KMS-11 (cell line): Measurements from ENCODE around the gene RNF181.
"Not testable (repeated sequence)": the region's sequence is repeated elsewhere in the genome, so short reads cannot be mapped to it uniquely, and the experiment has no call there.

Source experiments
- H2AFZ ChIP-seq: fragments of 200-600 bp; sonication (generic); 2 replicates; pipeline ENCODE4 v1.6.1; 2016; ENCODE audit warnings: antibody characterized with exemption, mixed run types, low read depth
- H3K27ac ChIP-seq: fragments of 200-600 bp; sonication (generic); 2 replicates; pipeline ENCODE4 v1.6.1; 2016; ENCODE audit warnings: mild to moderate bottlenecking, mixed run types
- H3K27me3 ChIP-seq: fragments of 200-600 bp; sonication (generic); 2 replicates; pipeline ENCODE4 v1.6.1; 2017; ENCODE audit warnings: mild to moderate bottlenecking, low read depth, mixed run types, moderate library complexity; ENCODE audit not compliant: insufficient read depth
- H3K36me3 ChIP-seq: fragments of 200-600 bp; sonication (generic); 2 replicates; pipeline ENCODE4 v1.6.1; 2017; ENCODE audit warnings: mild to moderate bottlenecking, mixed run types; ENCODE audit not compliant: insufficient read depth
- H3K4me1 ChIP-seq: fragments of 200-600 bp; sonication (generic); 2 replicates; pipeline ENCODE4 v1.6.1; 2016; ENCODE audit warnings: mild to moderate bottlenecking, low read depth, mixed run types; ENCODE audit not compliant: poor library complexity, severe bottlenecking
- H3K4me2 ChIP-seq: fragments of 200-600 bp; sonication (generic); 2 replicates; pipeline ENCODE4 v1.7.0; 2016; ENCODE audit warnings: mild to moderate bottlenecking, mixed run types
- H3K4me3 ChIP-seq: fragments of 200-600 bp; sonication (generic); IDR thresholded peaks from 2 replicates; pipeline ENCODE4 v1.6.1; 2017; ENCODE audit warnings: low read depth, low read length, mixed read lengths; ENCODE audit not compliant: insufficient read depth
- H3K79me2 ChIP-seq: fragments of 200-600 bp; sonication (generic); 2 replicates; pipeline ENCODE4 v1.6.1; 2016; ENCODE audit warnings: low read depth, mixed run types; ENCODE audit not compliant: insufficient read depth
- H3K9ac ChIP-seq: fragments of 200-600 bp; sonication (generic); 2 replicates; pipeline ENCODE4 v1.6.1; 2016; ENCODE audit warnings: mild to moderate bottlenecking, mixed run types
- H4K20me1 ChIP-seq: fragments of 200-600 bp; sonication (generic); 2 replicates; pipeline ENCODE4 v1.6.1; 2016; ENCODE audit warnings: mild to moderate bottlenecking, mixed run types; ENCODE audit not compliant: insufficient read depth
- TF ChIP-seq, protein P1 (sequence below): fragments of 200-600 bp; sonication (generic); conservative IDR thresholded peaks from 2 replicates; pipeline ENCODE4 v1.6.1; 2017; ENCODE audit warnings: low read depth, mild to moderate bottlenecking, antibody characterized with exemption, low read length, moderate library complexity, mixed read lengths

Gene RNF181

GRCh38 chr2:85557130-85557529, 38.4 kb upstream of the RNF181 start:
- Histone ChIP-seq H3K4me1 (peaks cover 11% of the 10 kb centered on the region), H3K9ac (no peak overlapping the region), H3K27ac (no peak overlapping the region), H3K4me3 (no peak overlapping the region), H3K4me2 (no peak overlapping the region), H4K20me1 (no peaks in the 10 kb centered on the region), H3K36me3 (no peaks in the 10 kb centered on the region; the same call in 1 of the 2 replicates), H2AFZ (no peak overlapping the region), H3K79me2 (peaks cover 14% of the 10 kb centered on the region), H3K27me3 (no peaks in the 10 kb centered on the region)
- TF ChIP-seq, protein P1, sequence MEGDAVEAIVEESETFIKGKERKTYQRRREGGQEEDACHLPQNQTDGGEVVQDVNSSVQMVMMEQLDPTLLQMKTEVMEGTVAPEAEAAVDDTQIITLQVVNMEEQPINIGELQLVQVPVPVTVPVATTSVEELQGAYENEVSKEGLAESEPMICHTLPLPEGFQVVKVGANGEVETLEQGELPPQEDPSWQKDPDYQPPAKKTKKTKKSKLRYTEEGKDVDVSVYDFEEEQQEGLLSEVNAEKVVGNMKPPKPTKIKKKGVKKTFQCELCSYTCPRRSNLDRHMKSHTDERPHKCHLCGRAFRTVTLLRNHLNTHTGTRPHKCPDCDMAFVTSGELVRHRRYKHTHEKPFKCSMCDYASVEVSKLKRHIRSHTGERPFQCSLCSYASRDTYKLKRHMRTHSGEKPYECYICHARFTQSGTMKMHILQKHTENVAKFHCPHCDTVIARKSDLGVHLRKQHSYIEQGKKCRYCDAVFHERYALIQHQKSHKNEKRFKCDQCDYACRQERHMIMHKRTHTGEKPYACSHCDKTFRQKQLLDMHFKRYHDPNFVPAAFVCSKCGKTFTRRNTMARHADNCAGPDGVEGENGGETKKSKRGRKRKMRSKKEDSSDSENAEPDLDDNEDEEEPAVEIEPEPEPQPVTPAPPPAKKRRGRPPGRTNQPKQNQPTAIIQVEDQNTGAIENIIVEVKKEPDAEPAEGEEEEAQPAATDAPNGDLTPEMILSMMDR, result no peak

DNA sequence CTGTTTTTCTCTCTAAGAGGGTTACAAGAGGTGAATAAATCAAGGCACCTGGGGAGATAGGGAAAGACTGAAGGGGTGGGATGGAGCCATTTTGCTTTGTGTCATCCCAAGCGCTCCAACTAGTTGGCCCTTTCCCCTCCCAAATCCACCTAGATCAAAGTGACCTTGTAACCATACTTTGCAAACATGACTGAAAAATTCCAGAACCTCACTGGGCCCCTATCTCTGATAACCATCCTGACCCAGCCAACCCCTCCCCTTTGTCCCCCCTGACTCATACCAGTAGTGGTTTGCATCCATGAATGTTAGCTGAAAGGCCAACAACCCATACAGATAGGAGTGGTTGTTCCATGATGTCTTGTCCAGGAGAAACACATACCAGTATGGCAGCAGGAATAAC, 37.4 kb upstream of the RNF181 start:
- TF ChIP-seq, protein P1, result no peak
- H3K9ac ChIP-seq, result no peak overlapping the region
- H3K79me2 ChIP-seq, result peaks cover 14% of the 10 kb centered on the region
- H3K4me3 ChIP-seq, result no peak overlapping the region
- H3K4me1 ChIP-seq, result peaks cover 13% of the 10 kb centered on the region
- no peak overlapping the region for H3K4me2 ChIP-seq
- no peak overlapping the region for H2AFZ ChIP-seq
- no peak overlapping the region for H3K27ac ChIP-seq
- no peaks in the 10 kb centered on the region for H4K20me1 ChIP-seq
- no peaks in the 10 kb centered on the region; the same call in 1 of the 2 replicates for H3K36me3 ChIP-seq
- no peaks in the 10 kb centered on the region for H3K27me3 ChIP-seq

DNA sequence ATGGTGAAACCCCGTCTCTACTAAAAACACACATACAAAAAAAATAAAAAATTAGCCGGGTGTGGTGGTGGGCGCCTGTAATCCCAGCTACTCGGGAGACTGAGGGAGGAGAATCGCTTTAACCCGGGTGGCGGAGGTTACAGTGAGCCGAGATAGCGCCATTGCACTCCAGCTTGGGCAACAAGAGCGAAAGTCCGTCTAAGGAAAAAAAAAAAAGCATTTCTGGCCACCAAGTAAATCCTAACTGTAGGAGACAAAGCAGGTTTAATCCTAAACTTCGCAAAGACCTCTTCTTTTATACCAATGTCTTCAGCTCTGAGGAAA, 35.2 kb upstream of the RNF181 start:
- H3K27me3 ChIP-seq, H3K36me3 ChIP-seq, H3K27ac ChIP-seq, H2AFZ ChIP-seq, H4K20me1 ChIP-seq: not testable (repeated sequence)
- Histone ChIP-seq H3K9ac (peak overlapping the region; percentile 54; the same call in 1 of the 2 replicates), H3K4me2 (peak overlapping the region; percentile 89), H3K4me3 (peak overlapping the region; percentile 35), H3K4me1 (peaks cover 13% of the 10 kb centered on the region), H3K79me2 (peaks cover 14% of the 10 kb centered on the region)

DNA sequence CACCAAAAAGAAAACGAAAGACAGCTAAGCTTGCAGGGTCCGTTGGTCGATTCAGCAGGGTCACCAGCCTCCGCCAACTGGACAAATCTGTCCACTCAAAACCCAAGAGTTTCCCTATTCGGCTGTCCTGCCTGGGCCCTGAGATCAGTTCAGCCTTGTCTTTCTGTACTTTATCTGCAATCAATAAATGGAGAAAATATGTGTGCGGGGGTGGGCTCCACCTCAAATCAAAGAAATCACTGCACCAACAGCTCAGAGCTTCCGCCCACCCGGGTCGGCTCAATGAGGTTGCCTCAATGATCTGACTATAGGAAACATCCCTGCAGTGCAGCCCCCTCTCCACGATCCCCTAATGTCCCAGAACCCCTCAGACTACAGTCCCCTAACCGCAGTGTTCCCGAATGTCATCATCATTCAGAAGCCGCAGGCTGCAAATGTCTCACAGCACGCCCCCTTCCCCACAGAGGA, 34.7 kb upstream of the RNF181 start:
- H3K27me3 ChIP-seq, result no peaks in the 10 kb centered on the region
- H2AFZ ChIP-seq, result peak overlapping the region; percentile 86
- no peak overlapping the region for H3K27ac ChIP-seq
- peak overlapping the region; percentile 54; the same call in 1 of the 2 replicates for H3K9ac ChIP-seq
- peak overlapping the region; percentile 35 for H3K4me3 ChIP-seq
- no peaks in the 10 kb centered on the region for H3K36me3 ChIP-seq
- H4K20me1 ChIP-seq, result no peaks in the 10 kb centered on the region
- H3K79me2 ChIP-seq, result peaks cover 14% of the 10 kb centered on the region
- TF ChIP-seq, protein P1, result no peak
- H3K4me1 ChIP-seq, result peaks cover 13% of the 10 kb centered on the region
- peak overlapping the region; percentile 89 for H3K4me2 ChIP-seq

GRCh38 chr2:85561280-85562212, 34.0 kb upstream of the RNF181 start, which contains the start of gene GGCX:
Gene GGCX (minus strand): TSS chr2:85561493. CDS start chr2:85561428, 65 bp downstream.
- Histone ChIP-seq H4K20me1 (no peaks in the 10 kb centered on the region), H3K79me2 (peaks cover 14% of the 10 kb centered on the region), H3K27me3 (no peaks in the 10 kb centered on the region), H3K4me3 (peak within 1 kb of the TSS; percentile 76), H3K4me2 (peak within 1 kb of the TSS; percentile 90), H3K36me3 (no peaks in the 10 kb centered on the region), H3K9ac (peak within 1 kb of the TSS; percentile 54; the same call in 1 of the 2 replicates), H3K4me1 (peaks cover 13% of the 10 kb centered on the region), H2AFZ (peak within 1 kb of the TSS; percentile 86), H3K27ac (peak within 1 kb of the TSS; percentile 42; the same call in 1 of the 2 replicates)
- TF ChIP-seq, protein P1, result 0 out of 2 replicates have a peak, but pooled peaks have one; percentile 3
